Omental fat pad (tissue), 4 donors: ENCODE data around the gene PLD1. TPM values are rescaled to one million over a fixed set of nuclear protein-coding genes. Genes with fewer than 3 reads are reported as not detected.

ENCODE experiments used
- ATAC-seq: fragments of 150-250 bp; one replicate; pipeline ENCODE4 v1.9.1; 2016; ENCODE audit warnings: mild to moderate bottlenecking, moderate library complexity; ENCODE audit not compliant: low FRiP score
- DNase-seq: peaks from one replicate; pipeline ENCODE4 v3.0.0-alpha.2; 2019; ENCODE audit warnings: low spot score
- total RNA-seq, 4 donors: library from RNA; depleted of rRNA; stranded (reverse); fragments of >200 nt; gene quantifications; one replicate each; pipeline ENCODE4 v1.1.0, GENCODE V29; 2016
- TF ChIP-seq, protein P1 (sequence below), 3 donors: fragments of 450-650 bp; IDR thresholded peaks; one replicate each; pipeline ENCODE4 v1.5.1; 2016 to 2017; ENCODE audit warnings: antibody characterized with exemption in 3 of 3, mild to moderate bottlenecking in 3 of 3, moderate library complexity in 2 of 3

The PLD1 gene
- total RNA-seq, 4 donors from 2014 or later, result 9.7 to 73.3 (median 33.2) TPM

DNA sequence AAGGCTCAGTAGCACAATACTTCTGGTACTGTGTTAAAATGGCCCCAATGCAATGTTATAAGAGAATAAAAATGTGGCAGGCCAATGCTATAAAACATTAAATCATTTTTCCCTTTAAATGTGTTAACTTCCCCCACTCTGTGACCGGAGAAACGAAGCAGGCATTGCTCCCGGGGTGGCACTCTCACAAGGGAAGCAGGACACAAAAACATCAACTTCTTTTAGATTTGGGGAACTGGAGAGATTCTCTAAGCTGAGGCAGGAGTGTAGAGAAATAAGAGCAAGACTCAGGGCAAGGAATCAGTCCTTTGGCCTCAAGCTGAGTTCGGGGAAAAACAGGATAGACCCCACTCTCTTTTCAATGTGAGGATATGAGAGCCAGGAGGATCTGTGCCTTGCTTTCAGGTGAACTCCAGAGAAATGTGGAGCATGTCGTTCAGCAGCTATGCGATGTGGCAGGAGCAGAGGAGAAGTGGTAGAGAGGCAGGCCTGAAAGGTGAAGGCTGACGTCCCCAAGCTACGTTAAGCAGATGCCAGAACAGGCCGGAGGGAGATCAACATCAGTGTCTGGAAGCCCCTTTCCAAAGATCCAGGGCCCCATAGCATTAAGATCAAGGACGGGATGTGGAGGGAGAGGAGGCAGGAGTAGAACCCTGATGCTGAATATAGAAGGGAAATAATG lies 160.2 kb downstream of the PLD1 start:
- DNase-seq (no peak), ATAC-seq (no peak)
- TF ChIP-seq, protein P1, sequence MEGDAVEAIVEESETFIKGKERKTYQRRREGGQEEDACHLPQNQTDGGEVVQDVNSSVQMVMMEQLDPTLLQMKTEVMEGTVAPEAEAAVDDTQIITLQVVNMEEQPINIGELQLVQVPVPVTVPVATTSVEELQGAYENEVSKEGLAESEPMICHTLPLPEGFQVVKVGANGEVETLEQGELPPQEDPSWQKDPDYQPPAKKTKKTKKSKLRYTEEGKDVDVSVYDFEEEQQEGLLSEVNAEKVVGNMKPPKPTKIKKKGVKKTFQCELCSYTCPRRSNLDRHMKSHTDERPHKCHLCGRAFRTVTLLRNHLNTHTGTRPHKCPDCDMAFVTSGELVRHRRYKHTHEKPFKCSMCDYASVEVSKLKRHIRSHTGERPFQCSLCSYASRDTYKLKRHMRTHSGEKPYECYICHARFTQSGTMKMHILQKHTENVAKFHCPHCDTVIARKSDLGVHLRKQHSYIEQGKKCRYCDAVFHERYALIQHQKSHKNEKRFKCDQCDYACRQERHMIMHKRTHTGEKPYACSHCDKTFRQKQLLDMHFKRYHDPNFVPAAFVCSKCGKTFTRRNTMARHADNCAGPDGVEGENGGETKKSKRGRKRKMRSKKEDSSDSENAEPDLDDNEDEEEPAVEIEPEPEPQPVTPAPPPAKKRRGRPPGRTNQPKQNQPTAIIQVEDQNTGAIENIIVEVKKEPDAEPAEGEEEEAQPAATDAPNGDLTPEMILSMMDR (IDR thresholded peaks at IDR 0.05), result no peak

DNA sequence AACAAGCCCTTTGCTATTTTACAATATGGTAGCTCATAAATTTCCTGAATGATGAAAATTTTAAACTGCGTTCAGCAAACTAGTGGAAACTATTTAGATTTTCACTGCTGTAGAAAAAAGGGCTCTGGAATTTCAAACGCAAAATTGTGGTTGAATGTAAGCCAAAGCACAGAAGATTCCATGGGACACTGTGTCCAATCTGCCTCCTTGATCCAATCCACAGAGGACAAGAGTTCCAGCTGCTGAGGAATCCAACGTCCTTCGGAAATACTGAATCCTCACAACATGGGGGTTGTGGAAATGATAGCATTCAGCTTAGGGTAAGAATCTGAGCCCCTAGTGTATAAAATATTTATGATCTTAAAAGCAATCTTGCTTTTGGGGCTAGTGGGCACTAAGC lies 161.0 kb downstream of the PLD1 start:
- TF ChIP-seq, protein P1 (IDR thresholded peaks at IDR 0.05), result no peak
- ATAC-seq (no peak), DNase-seq (no peak)

DNA sequence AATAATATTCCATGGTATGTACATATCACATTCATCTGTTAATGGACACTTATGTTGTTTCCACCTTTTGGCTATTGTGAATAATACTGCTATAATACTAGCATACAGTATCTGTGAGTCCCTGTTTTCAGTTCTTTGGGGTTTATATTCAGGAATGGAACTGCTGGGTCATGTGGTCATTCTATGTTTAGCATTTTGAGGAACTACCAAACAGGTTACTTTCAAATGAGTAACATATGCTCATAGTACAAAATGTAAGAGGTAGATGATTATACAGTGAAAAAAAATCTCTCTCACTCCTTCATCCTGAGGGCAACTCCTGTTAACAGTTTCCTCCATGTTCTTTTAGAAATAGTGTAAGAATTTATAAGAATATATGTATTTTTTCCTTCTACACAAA lies 162.2 kb downstream of the PLD1 start:
- ATAC-seq, result no peak
- no peak for DNase-seq
- TF ChIP-seq, protein P1 (IDR thresholded peaks at IDR 0.05), result no peak

DNA sequence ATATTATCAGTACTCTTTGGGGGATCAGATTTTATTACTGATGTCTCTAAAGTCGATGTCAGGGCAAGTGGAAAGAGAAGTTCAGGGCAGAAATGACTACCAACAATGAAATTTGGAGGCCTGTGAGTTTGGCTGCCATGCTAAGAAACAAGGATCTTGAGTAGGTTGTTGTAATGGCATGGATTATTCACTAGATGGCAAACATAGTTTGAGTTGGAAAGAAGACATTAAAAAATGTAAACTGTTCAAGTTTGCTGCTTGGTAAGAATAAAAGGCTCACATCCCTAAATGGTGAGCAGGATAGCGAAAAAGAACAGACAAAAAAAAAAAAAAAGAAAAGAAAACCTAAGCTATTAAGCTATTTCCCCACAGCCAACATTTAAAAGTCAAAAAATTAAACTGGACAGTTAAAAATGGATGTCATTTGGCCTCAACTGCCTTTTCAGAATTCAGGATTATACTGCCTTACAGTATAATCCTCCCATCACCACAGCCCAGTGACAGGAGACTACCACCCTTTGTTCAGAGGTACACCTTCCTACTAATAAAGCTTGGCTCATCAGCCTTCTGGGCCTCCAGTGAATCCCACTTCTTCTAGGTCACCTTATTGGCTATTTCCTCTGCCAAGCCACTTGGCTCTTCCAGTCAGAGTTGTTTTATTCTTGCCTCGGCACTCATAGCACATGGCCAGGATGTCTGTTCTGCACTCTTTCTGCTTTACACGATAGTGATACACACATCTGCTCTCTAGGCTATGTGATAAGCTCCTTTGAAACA lies 163.7 kb downstream of the PLD1 start:
- no peak for DNase-seq
- TF ChIP-seq, protein P1 (IDR thresholded peaks at IDR 0.05), result no peak
- no peak for ATAC-seq

DNA sequence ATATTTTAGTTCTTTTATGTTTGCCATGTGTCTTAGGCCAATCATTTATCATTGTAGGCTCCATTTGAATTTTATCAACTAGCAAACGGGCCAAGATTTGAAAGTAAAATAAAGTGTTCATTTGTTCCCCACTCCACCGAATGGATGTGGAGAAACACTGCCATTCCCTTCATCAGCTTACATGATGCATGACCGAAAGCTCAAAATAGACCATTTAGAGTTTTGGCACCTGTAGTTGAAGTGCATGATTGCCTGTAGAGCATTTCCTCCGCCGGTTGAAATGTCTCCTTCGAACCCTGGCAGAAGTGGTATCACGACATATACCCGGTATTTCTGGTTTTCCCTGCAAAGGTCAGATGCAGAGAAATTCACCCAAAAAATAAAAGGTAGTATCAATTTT lies 165.6 kb downstream of the PLD1 start:
- ATAC-seq (no peak), DNase-seq (no peak)
- TF ChIP-seq, protein P1 (IDR thresholded peaks at IDR 0.05), result no peak

DNA sequence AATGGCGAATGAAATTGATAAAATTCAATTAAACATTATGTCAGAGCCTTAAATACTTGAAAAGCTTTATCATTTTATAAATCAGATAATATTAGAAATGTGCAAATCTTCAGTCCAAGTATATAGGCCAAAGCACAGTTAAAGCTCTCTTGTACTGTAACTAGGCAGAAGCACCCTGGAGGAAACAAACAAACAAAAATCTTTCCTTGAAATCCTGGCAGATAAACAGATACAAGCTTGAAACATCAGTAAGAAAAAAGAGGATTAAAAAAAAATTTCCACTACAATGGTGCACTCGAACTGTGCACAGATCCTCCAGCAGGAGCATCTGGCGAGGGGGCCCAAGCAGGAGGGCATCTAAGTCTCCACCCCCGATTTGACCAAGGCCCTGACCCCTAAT lies 166.6 kb downstream of the PLD1 start:
- ATAC-seq, result no peak
- no peak for DNase-seq
- TF ChIP-seq, protein P1 (IDR thresholded peaks at IDR 0.05), result no peak

DNA sequence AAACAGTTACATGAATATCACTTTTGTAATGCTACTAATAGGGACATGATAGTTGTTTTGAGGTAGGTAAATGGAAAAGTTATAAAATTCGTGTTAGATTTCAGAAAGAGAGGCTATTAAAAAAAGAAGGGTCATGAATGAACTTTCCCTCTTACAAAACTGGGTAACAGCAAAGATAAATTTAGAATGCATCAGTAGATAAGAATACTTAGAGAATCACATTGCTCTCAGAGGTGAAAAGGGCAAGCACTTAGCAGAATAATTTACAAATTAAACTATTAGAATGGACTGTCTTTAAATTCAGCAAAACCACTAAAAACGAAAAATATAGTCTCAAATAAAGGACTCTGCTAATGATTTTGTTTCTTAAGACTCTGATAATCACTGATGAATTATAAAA lies 167.2 kb downstream of the PLD1 start:
- ATAC-seq (no peak), DNase-seq (no peak)

More for the DNA sequence above, 167.2 kb downstream of the PLD1 start:
- TF ChIP-seq, protein P1 (IDR thresholded peaks at IDR 0.05), result no peak
